HepG2 (cell line): ENCODE data around the gene SEMA4C. TPM values are rescaled to one million over a fixed set of nuclear protein-coding genes. Genes with fewer than 3 reads are reported as not detected.

Experiments used
- ATAC-seq: fragments of 200-7000 bp; cut with Tn5 transposase; 3 replicates; pipeline ENCODE4 v1.9.1; 2020; ENCODE audit warnings: mild to moderate bottlenecking, moderate library complexity
- BruUV-seq: library from RNA; stranded (reverse); fragments of 400-500 nt; replicated peaks from 2 replicates; lab custom pipeline; 2021; lab: Mats Ljungman, UMichigan
- CTCF ChIA-PET: fragments of 300-600 bp; formaldehyde crosslinking; extraction: SDS; loops from one replicate; lab custom pipeline; 2021; ENCODE audit warnings: low total read pairs, inconsistent platforms, low intra/inter-chr PET ratio; lab: Yijun Ruan, JAX
- POLR2A ChIA-PET: fragments of 350-600 bp; sonication (Branson Sonifier 250); formaldehyde crosslinking; loops from one replicate; lab custom pipeline; 2020; ENCODE audit warnings: antibody characterized with exemption, inconsistent platforms; lab: Yijun Ruan, JAX
- DNase-seq: peaks from one replicate; pipeline ENCODE4 v3.0.0-alpha.2; 2015; ENCODE audit warnings: low spot score
- FAIRE-seq: peaks from 3 replicates; lab custom pipeline; 2011; peaks lifted over from hg19 to GRCh38; lab: Jason Lieb, UNC
- H2AFZ ChIP-seq: one replicate; pipeline ENCODE4 v1.6.1; 2011; ENCODE audit warnings: low read length, inconsistent platforms
- H3K27ac ChIP-seq: fragments of 300-600 bp; 3 replicates; pipeline ENCODE4 v1.8.0; 2011; ENCODE audit warnings: mixed run types, mild to moderate bottlenecking, mixed read lengths, low read length, inconsistent platforms; ENCODE audit not compliant: insufficient read depth; ENCODE audit errors: extremely low read length
- H3K27me3 ChIP-seq, 2 experiments: fragments of 200-600 bp in 1 of 2; 2 replicates in 1 of 2; 3 replicates in 1 of 2; pipeline versions ENCODE4 v1.6.0 to v1.8.0; 2011; ENCODE audit warnings: low read length in 2 of 2, mild to moderate bottlenecking in 2 of 2, moderate library complexity in 2 of 2, inconsistent platforms in 1 of 2; ENCODE audit not compliant: insufficient read depth in 2 of 2, control insufficient read depth in 1 of 2
- H3K36me3 ChIP-seq, 2 experiments: fragments of 200-600 bp in 1 of 2; replicated peaks in 1 of 2; 2 replicates in 1 of 2; 3 replicates in 1 of 2; pipeline versions ENCODE4 v1.5.1 to v1.8.0; 2011; ENCODE audit warnings: low read length in 2 of 2, inconsistent platforms in 1 of 2; ENCODE audit not compliant: insufficient read depth in 2 of 2, control insufficient read depth in 1 of 2
- H3K4me1 ChIP-seq: 2 replicates; pipeline ENCODE4 v1.5.1; 2012; ENCODE audit warnings: low read length, inconsistent platforms; ENCODE audit not compliant: insufficient read depth
- H3K4me2 ChIP-seq: 2 replicates; pipeline ENCODE4 v1.6.0; 2011; ENCODE audit warnings: low read depth, low read length, inconsistent platforms
- H3K4me3 ChIP-seq, 3 experiments: fragments of 200-600 bp in 1 of 3; sonication (generic), shearing (Covaris generic) in 1 of 3; replicated peaks in 1 of 3; 2 replicates each; pipeline ENCODE4 v1.5.1; 2011 to 2016; ENCODE audit warnings: low read length in 3 of 3, inconsistent platforms in 2 of 3, low read depth in 2 of 3, mild to moderate bottlenecking in 2 of 3, control low read depth in 1 of 3, mixed read lengths in 1 of 3; ENCODE audit not compliant: insufficient read depth in 1 of 3
- H3K79me2 ChIP-seq: one replicate; pipeline ENCODE4 v1.6.1; 2011; ENCODE audit warnings: low read length, inconsistent platforms; ENCODE audit not compliant: insufficient read depth
- H3K9ac ChIP-seq: 2 replicates; pipeline ENCODE4 v1.6.0; 2011; ENCODE audit warnings: mild to moderate bottlenecking, low read depth, low read length, inconsistent platforms; ENCODE audit not compliant: insufficient read depth
- H3K9me3 ChIP-seq: 2 replicates; pipeline ENCODE4 v1.5.1; 2012; ENCODE audit warnings: mild to moderate bottlenecking, low read length
- H4K20me1 ChIP-seq: 2 replicates; pipeline ENCODE4 v1.6.0; 2011; ENCODE audit warnings: inconsistent platforms, mild to moderate bottlenecking, low read length, moderate library complexity; ENCODE audit not compliant: insufficient read depth
- AHR ChIP-seq: IDR thresholded peaks from 2 replicates; pipeline ENCODE4 v1.6.1; 2018; ENCODE audit warnings: missing genetic modification reagents, missing compliant biosample characterization
- BCLAF1 ChIP-seq: fragments of 450-650 bp; IDR thresholded peaks from 2 replicates; pipeline ENCODE4 v1.6.1; 2017; ENCODE audit warnings: mild to moderate bottlenecking
- BRF2 ChIP-seq: sonication (generic); formaldehyde crosslinking; IDR thresholded peaks from 2 replicates; pipeline ENCODE4 v1.8.1; 2022; ENCODE audit warnings: mild to moderate bottlenecking, missing genetic modification reagents
- KDM4B ChIP-seq: sonication (generic); formaldehyde crosslinking; IDR thresholded peaks from 2 replicates; pipeline ENCODE4 v1.4.0; 2020; ENCODE audit warnings: missing genetic modification reagents
- MTF1 ChIP-seq: sonication (generic); formaldehyde crosslinking; IDR thresholded peaks from 2 replicates; pipeline ENCODE4 v1.5.0; 2020; ENCODE audit warnings: missing genetic modification reagents
- NAIF1 ChIP-seq: sonication (generic); formaldehyde crosslinking; IDR thresholded peaks from 2 replicates; pipeline ENCODE4 v1.5.0; 2020; ENCODE audit warnings: mild to moderate bottlenecking, missing genetic modification reagents, borderline replicate concordance
- NPAS2 ChIP-seq: sonication (generic); formaldehyde crosslinking; IDR thresholded peaks from 2 replicates; pipeline ENCODE4 v1.8.0; 2022; ENCODE audit warnings: mild to moderate bottlenecking, missing genetic modification reagents, borderline replicate concordance
- SKIL ChIP-seq: sonication (generic); formaldehyde crosslinking; IDR thresholded peaks from 2 replicates; pipeline ENCODE4 v1.8.0; 2022; ENCODE audit warnings: missing genetic modification reagents, mild to moderate bottlenecking, moderate library complexity, borderline replicate concordance
- SP1 ChIP-seq, 2 experiments: fragments of 450-650 bp in 1 of 2; sonication (generic) in 1 of 2; formaldehyde crosslinking in 1 of 2; IDR thresholded peaks; 2 replicates each; pipeline versions ENCODE4 v1.4.0 to v1.6.1; 2016 to 2020; ENCODE audit warnings: missing genetic modification reagents in 1 of 2
- SRY ChIP-seq: sonication (generic); formaldehyde crosslinking; IDR thresholded peaks from 2 replicates; pipeline ENCODE4 v1.8.0; 2022; ENCODE audit warnings: mild to moderate bottlenecking, missing genetic modification reagents
- ZFP91 ChIP-seq: sonication (generic); formaldehyde crosslinking; IDR thresholded peaks from 2 replicates; pipeline ENCODE4 v1.9.0; 2022; ENCODE audit warnings: missing genetic modification reagents, mild to moderate bottlenecking, borderline replicate concordance
- ZNF446 ChIP-seq: sonication (generic); formaldehyde crosslinking; IDR thresholded peaks from 2 replicates; pipeline ENCODE4 v1.5.0; 2020; ENCODE audit warnings: mild to moderate bottlenecking, missing genetic modification reagents
- ZNF773 ChIP-seq: sonication (generic); formaldehyde crosslinking; IDR thresholded peaks from 2 replicates; pipeline ENCODE4 v1.4.0; 2020; ENCODE audit warnings: missing genetic modification reagents, borderline replicate concordance
- WGBS: methylation state at CpG from one replicate; pipeline ENCODE4 v1.1.6; 2017; ENCODE audit warnings: low lambda C conversion rate; 5-methylcytosine and 5-hydroxymethylcytosine counted together
- in situ Hi-C: cut with HindIII; loops from 2 replicates; pipeline ENCODE4 v1.10.0; 2017; ENCODE audit warnings: low pct_unique_long_range_greater_than_20kb; ENCODE audit not compliant: extremely low pct_ligation_motif_present
- intact Hi-C: fragments of 100-400 bp; cut with micrococcal nuclease; formaldehyde crosslinking; loops from one replicate; pipeline ENCODE4 v1.10.0; 2022; ENCODE audit not compliant: unreplicated experiment
- polyA plus RNA-seq, 8 experiments: library from polyadenylated mRNA; depleted of rRNA in 3 of 8; stranded (reverse) in 7 of 8; unstranded in 1 of 8; fragments of >200 nt; fragmentation: Illumina TruSeq in 4 of 8; extraction: Trizol in 4 of 8; gene quantifications; 2 replicates each; pipeline versions ENCODE4 v1.2.1 to v1.2.3, GENCODE V29; 2011 to 2016; ENCODE audit warnings: low read depth in 4 of 8, missing spikeins in 1 of 8, mixed read lengths in 1 of 8; ENCODE audit not compliant: insufficient read depth in 1 of 8
- total RNA-seq, 5 experiments: library from RNA; depleted of rRNA; stranded (reverse); fragments of >200 nt; fragmentation: Illumina TruSeq; extraction: Trizol; gene quantifications; 2 replicates each; pipeline ENCODE4 v1.2.3, GENCODE V29; 2016; ENCODE audit warnings: low read depth in 1 of 5

Gene SEMA4C
- total and polyA plus RNA-seq, 2 of the 13 experiments (the other 11 are each of a cell fraction or from before 2014, with no cell fraction given): 25.9 to 46.6 TPM

GRCh38 chr2:96891591-96892333, 21.9 kb upstream of the SEMA4C start (continued):
- no peak for TF ChIP-seq SKIL (CRISPR knock-in tag)
- no peak for TF ChIP-seq ZNF773 (CRISPR knock-in tag)
- TF ChIP-seq ZFP91: no peak
- no peak for TF ChIP-seq ZNF446 (CRISPR knock-in tag)

GRCh38 chr2:96890726-96891385, 21.0 kb upstream of the SEMA4C start:
- ATAC-seq (no peak), FAIRE-seq (peak; percentile 30), DNase-seq (no peak)
- Histone ChIP-seq H3K9ac (no peak overlapping the region), H3K36me3 (no peaks in the 10 kb centered on the region), H3K9me3 (no peaks in the 10 kb centered on the region), H3K4me3 (no peak overlapping the region), H2AFZ (no peak overlapping the region), H3K27ac (no peak overlapping the region), H3K4me1 (no peaks in the 10 kb centered on the region), H3K27me3 (peaks cover 12 to 56% of the 10 kb centered on the region in 2 experiments; a peak in 4 of 5 replicates), H3K79me2 (no peaks in the 10 kb centered on the region), H3K4me2 (no peak overlapping the region), H4K20me1 (no peaks in the 10 kb centered on the region)
- ChIA-PET POLR2A (interaction anchor here (1.2 kb wide), 1 partner anchor 33 kb away, joined by 3 read pairs; the partner anchor contains the start of gene ANKRD39), CTCF (no interaction called here)
- BruUV-seq: no TSS peak
- whole genome bisulfite sequencing: 18% methylated on average over 6 of the region's 6 CpGs
- in situ Hi-C loops: no loop called here
- intact Hi-C loops: no loop called here
- no peak for TF ChIP-seq SP1 (IDR thresholded peaks at IDR 0.05)
- no peak for TF ChIP-seq SP1 (CRISPR knock-in tag; IDR thresholded peaks at IDR 0.05)
- TF ChIP-seq NPAS2 (CRISPR knock-in tag): no peak
- TF ChIP-seq KDM4B (CRISPR knock-in tag): no peak
- no peak for TF ChIP-seq BRF2
- TF ChIP-seq SRY (CRISPR knock-in tag): no peak
- no peak for TF ChIP-seq NAIF1 (CRISPR knock-in tag)
- TF ChIP-seq BCLAF1: no peak
- no peak for TF ChIP-seq AHR (CRISPR knock-in tag)
- no peak for TF ChIP-seq MTF1 (CRISPR knock-in tag)
